ENCODE results near the gene INIP. TPM values are rescaled to one million over a fixed set of nuclear protein-coding genes. Genes with fewer than 3 reads are reported as not detected.

The INIP gene
- total and polyA plus RNA-seq, 2 experiments from 2014 or later = 16.7 to 30.4 TPM

GRCh38 chr9:112700085-112700484, 17.8 kb downstream of the INIP start:
- H3K9me2 ChIP-seq (ENCODE audit: insufficient read depth) = no peaks in the 10 kb centered on the region
- Mint-ChIP-seq H3K27ac (no peak overlapping the region), H3K9me3 (no peaks in the 10 kb centered on the region), H3K36me3 (ENCODE audit: low read depth) (peaks cover 8% of the 10 kb centered on the region; the same call in 2 of the 3 replicates), H3K4me3 (no peak overlapping the region), H3K27me3 (ENCODE audit: insufficient read depth, low read depth, poor library complexity) (no peaks in the 10 kb centered on the region), H3K4me1 (no peaks in the 10 kb centered on the region; the same call in 2 of the 3 replicates)
- no peak for TF ChIP-seq REST (IDR thresholded peaks at IDR 0.05; ENCODE audit: unreplicated experiment)
- no peak overlapping the region for H2AFZ ChIP-seq
- ATAC-seq (no peak), DNase-seq (ENCODE audit: low spot score) (no peak)
- H3K27me3 ChIP-seq (ENCODE audit: insufficient read depth) = no peaks in the 10 kb centered on the region
- H3K4me2 ChIP-seq = no peak overlapping the region
- 0 out of 2 replicates have a peak, but pooled peaks cover 4% of the 10 kb centered on the region for H3K79me2 ChIP-seq (replicated peaks; ENCODE audit: insufficient read depth)
- H3K36me3 ChIP-seq (ENCODE audit: insufficient read depth) = no peaks in the 10 kb centered on the region
- no peaks in the 10 kb centered on the region for H3K4me1 ChIP-seq (ENCODE audit: insufficient read depth)
- H3F3A ChIP-seq (replicated peaks; ENCODE audit: low read depth) = no peaks in the 10 kb centered on the region
- H4K20me1 ChIP-seq (replicated peaks; ENCODE audit: insufficient read depth) = peaks cover 3% of the 10 kb centered on the region; the same call in 1 of the 2 replicates
- H3K27ac ChIP-seq (ENCODE audit: low read depth) = no peak overlapping the region
- H3K4me3 ChIP-seq = no peak overlapping the region

GRCh38 chr9:112699230-112699629, 18.7 kb downstream of the INIP start:
- Histone ChIP-seq H3K36me3 (ENCODE audit: insufficient read depth) (no peaks in the 10 kb centered on the region), H3K4me3 (no peak overlapping the region), H3K27me3 (ENCODE audit: insufficient read depth) (no peaks in the 10 kb centered on the region), H2AFZ (no peak overlapping the region), H3F3A (replicated peaks; ENCODE audit: low read depth) (no peaks in the 10 kb centered on the region), H3K27ac (ENCODE audit: low read depth) (no peak overlapping the region), H4K20me1 (replicated peaks; ENCODE audit: insufficient read depth) (peaks cover 3% of the 10 kb centered on the region; the same call in 1 of the 2 replicates), H3K4me1 (ENCODE audit: insufficient read depth) (no peaks in the 10 kb centered on the region), H3K4me2 (no peak overlapping the region), H3K79me2 (replicated peaks; ENCODE audit: insufficient read depth) (0 out of 2 replicates have a peak, but pooled peaks cover 4% of the 10 kb centered on the region), H3K9me2 (ENCODE audit: insufficient read depth) (no peaks in the 10 kb centered on the region)
- Mint-ChIP-seq H3K4me3 (no peak overlapping the region), H3K27me3 (ENCODE audit: insufficient read depth, low read depth, poor library complexity) (no peaks in the 10 kb centered on the region), H3K36me3 (ENCODE audit: low read depth) (peaks cover 8% of the 10 kb centered on the region; the same call in 2 of the 3 replicates), H3K4me1 (no peaks in the 10 kb centered on the region; the same call in 2 of the 3 replicates), H3K9me3 (no peaks in the 10 kb centered on the region), H3K27ac (no peak overlapping the region)
- TF ChIP-seq ZNF462 (CRISPR knock-in tag; IDR thresholded peaks at IDR 0.05) = no peak
- TF ChIP-seq ZNF114 (CRISPR knock-in tag; IDR thresholded peaks at IDR 0.05) = no peak
- TF ChIP-seq POLR2AphosphoS5 (IDR thresholded peaks at IDR 0.05; ENCODE audit: low read depth) = no peak
- TF ChIP-seq JUNB (IDR thresholded peaks at IDR 0.05; ENCODE audit: unreplicated experiment) = no peak
- ATAC-seq (no peak), DNase-seq (ENCODE audit: low spot score) (no peak)

All from GM23338 (cell line).